OCI-LY1 (cell line): ENCODE measurements around the gene CLCN5.

Source experiments
- H2AFZ ChIP-seq: fragments of 200-600 bp; sonication (generic), shearing (Covaris generic); 2 replicates; pipeline ENCODE4 v1.6.0; 2014; ENCODE audit warnings: antibody characterized with exemption, mild to moderate bottlenecking, low read length
- H3F3A ChIP-seq: fragments of 200-600 bp; sonication (generic), shearing (Covaris generic); 2 replicates; pipeline ENCODE4 v1.6.0; 2014; ENCODE audit warnings: mild to moderate bottlenecking, antibody characterized with exemption, low read length, moderate library complexity; ENCODE audit not compliant: insufficient read depth
- H3K27ac ChIP-seq: fragments of 200-600 bp; sonication (generic); 2 replicates; pipeline ENCODE4 v1.5.1; 2014; ENCODE audit warnings: low read length, mixed run types, mild to moderate bottlenecking, low read depth; ENCODE audit not compliant: poor library complexity, severe bottlenecking
- H3K27me3 ChIP-seq: fragments of 200-600 bp; sonication (generic); 2 replicates; pipeline ENCODE4 v1.6.0; 2014; ENCODE audit warnings: antibody characterized with exemption, mild to moderate bottlenecking, low read length, moderate library complexity; ENCODE audit not compliant: insufficient read depth
- H3K36me3 ChIP-seq: fragments of 200-600 bp; sonication (generic); 2 replicates; pipeline ENCODE4 v1.6.1; 2014; ENCODE audit warnings: mild to moderate bottlenecking, antibody characterized with exemption, low read length, moderate library complexity, mixed read lengths; ENCODE audit not compliant: insufficient read depth
- H3K4me1 ChIP-seq: fragments of 200-600 bp; sonication (generic); 2 replicates; pipeline ENCODE4 v1.5.1; 2014; ENCODE audit warnings: mild to moderate bottlenecking, low read length, moderate library complexity; ENCODE audit not compliant: insufficient read depth, severe bottlenecking
- H3K4me2 ChIP-seq: fragments of 200-600 bp; sonication (generic), shearing (Covaris generic); 2 replicates; pipeline ENCODE4 v1.6.1; 2014; ENCODE audit warnings: low read length
- H3K4me3 ChIP-seq: fragments of 200-600 bp; sonication (generic); 2 replicates; pipeline ENCODE4 v1.5.1; 2014; ENCODE audit warnings: low read length, low read depth, mild to moderate bottlenecking, mixed read lengths; ENCODE audit not compliant: poor library complexity, severe bottlenecking
- H3K79me2 ChIP-seq: fragments of 200-600 bp; shearing (Covaris generic); 2 replicates; pipeline ENCODE4 v1.6.1; 2016; ENCODE audit warnings: mixed run types, low read length, mixed read lengths; ENCODE audit not compliant: insufficient read depth
- H3K9ac ChIP-seq: fragments of 200-600 bp; sonication (generic), shearing (Covaris generic); 2 replicates; pipeline ENCODE4 v1.6.1; 2014; ENCODE audit warnings: mild to moderate bottlenecking, low read length, mixed read lengths
- H3K9me2 ChIP-seq: fragments of 200-600 bp; sonication (generic), shearing (Covaris generic); 2 replicates; pipeline ENCODE4 v1.6.1; 2014; ENCODE audit warnings: low read depth, mild to moderate bottlenecking, low read length, mixed read lengths
- H3K9me3 ChIP-seq: fragments of 200-600 bp; shearing (Covaris generic); 2 replicates; pipeline ENCODE4 v1.6.1; 2014; ENCODE audit warnings: low read length, mixed read lengths
- H4K20me1 ChIP-seq: fragments of 200-600 bp; sonication (generic), shearing (Covaris generic); 2 replicates; pipeline ENCODE4 v1.6.0; 2016; ENCODE audit warnings: mild to moderate bottlenecking, low read length; ENCODE audit not compliant: insufficient read depth
- EZH2 ChIP-seq: fragments of 200-600 bp; sonication (generic), shearing (Covaris generic); IDR thresholded peaks from 2 replicates; pipeline ENCODE4 v1.8.0; 2017; ENCODE audit warnings: borderline replicate concordance, mixed run types, mild to moderate bottlenecking, antibody characterized with exemption, low read length, moderate library complexity, mixed read lengths
- TF ChIP-seq, protein P1 (sequence below): fragments of 200-600 bp; sonication (generic), shearing (Covaris generic); IDR thresholded peaks from 2 replicates; pipeline ENCODE4 v1.5.1; 2017; ENCODE audit warnings: mild to moderate bottlenecking, antibody characterized with exemption, low read length, moderate library complexity, mixed read lengths

Gene CLCN5

DNA sequence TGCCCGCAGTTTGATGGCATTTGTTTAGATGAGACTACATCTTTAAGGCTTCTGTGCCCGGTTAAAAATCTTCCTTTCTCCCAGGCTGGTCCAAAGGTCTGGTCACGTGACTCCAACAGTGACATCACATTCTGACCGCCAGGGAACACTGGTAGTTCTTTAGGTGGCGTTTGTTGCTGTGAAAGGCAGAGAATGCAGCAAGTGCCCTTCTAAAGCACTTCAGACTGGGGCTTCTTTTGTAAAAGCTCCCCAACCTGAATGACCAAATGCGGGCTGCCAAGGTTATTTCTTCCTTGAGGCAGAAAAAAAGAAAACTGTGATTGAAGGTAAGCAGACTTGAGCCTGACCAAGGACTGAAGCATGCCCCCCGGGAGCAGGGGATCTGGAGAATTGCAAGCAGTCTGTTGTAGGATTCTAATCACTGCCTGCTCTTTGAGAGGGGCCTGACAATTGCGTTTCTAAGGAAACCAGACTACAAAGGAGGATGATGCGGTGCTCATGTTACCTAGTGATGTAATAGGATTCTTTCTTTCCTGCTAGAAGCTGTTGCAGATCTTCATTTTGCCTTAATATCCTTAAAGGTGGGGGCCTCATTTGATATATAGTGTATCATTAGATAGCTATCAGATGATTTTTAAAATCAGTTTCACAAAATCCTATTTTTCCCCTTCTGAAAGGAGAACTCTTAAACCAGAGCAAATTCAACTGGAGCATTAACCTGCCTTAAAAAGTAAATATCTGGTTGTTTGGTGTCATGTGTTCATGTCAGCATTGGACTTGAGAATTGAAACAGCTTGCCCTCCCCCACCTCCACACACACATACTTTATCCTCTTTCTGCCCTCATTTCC lies 145.3 kb downstream of the CLCN5 start:
- Histone ChIP-seq H3K36me3 (0 out of 2 replicates have a peak, but pooled peaks cover 4% of the 10 kb centered on the region), H3K9me2 (no peaks in the 10 kb centered on the region), H3K4me1 (peaks cover 6% of the 10 kb centered on the region), H3K79me2 (no peaks in the 10 kb centered on the region), H3K9me3 (no peaks in the 10 kb centered on the region), H2AFZ (no peak overlapping the region), H3K4me2 (no peak overlapping the region), H3K27me3 (no peaks in the 10 kb centered on the region), H3K4me3 (no peak overlapping the region), H3F3A (no peaks in the 10 kb centered on the region), H3K9ac (no peak overlapping the region), H3K27ac (no peak overlapping the region), H4K20me1 (no peaks in the 10 kb centered on the region)
- no peak for TF ChIP-seq EZH2
- TF ChIP-seq, protein P1, sequence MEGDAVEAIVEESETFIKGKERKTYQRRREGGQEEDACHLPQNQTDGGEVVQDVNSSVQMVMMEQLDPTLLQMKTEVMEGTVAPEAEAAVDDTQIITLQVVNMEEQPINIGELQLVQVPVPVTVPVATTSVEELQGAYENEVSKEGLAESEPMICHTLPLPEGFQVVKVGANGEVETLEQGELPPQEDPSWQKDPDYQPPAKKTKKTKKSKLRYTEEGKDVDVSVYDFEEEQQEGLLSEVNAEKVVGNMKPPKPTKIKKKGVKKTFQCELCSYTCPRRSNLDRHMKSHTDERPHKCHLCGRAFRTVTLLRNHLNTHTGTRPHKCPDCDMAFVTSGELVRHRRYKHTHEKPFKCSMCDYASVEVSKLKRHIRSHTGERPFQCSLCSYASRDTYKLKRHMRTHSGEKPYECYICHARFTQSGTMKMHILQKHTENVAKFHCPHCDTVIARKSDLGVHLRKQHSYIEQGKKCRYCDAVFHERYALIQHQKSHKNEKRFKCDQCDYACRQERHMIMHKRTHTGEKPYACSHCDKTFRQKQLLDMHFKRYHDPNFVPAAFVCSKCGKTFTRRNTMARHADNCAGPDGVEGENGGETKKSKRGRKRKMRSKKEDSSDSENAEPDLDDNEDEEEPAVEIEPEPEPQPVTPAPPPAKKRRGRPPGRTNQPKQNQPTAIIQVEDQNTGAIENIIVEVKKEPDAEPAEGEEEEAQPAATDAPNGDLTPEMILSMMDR, result no peak

DNA sequence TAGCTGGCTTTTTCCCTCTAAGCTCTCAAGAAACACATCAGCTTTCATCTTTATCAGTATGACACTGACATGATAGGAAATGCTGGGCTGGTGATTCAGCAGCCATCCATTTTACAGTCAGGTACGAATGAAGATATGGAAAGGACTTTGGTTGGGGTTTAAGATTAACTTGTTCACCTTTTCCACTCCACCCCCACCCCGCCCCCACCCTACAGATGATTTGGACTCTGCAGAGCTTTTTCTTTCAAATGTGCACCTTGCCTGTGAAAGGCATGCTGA lies 145.8 kb downstream of the CLCN5 start:
- no peak overlapping the region for H3K4me2 ChIP-seq
- no peak overlapping the region for H2AFZ ChIP-seq
- no peak for TF ChIP-seq EZH2
- TF ChIP-seq, protein P1, result no peak
- no peaks in the 10 kb centered on the region for H4K20me1 ChIP-seq
- H3K79me2 ChIP-seq, result no peaks in the 10 kb centered on the region
- H3K9me2 ChIP-seq, result no peaks in the 10 kb centered on the region
- H3K4me1 ChIP-seq, result peaks cover 6% of the 10 kb centered on the region
- no peak overlapping the region for H3K4me3 ChIP-seq
- H3K36me3 ChIP-seq, result 0 out of 2 replicates have a peak, but pooled peaks cover 4% of the 10 kb centered on the region
- H3K9ac ChIP-seq, result no peak overlapping the region
- no peaks in the 10 kb centered on the region for H3F3A ChIP-seq
- no peak overlapping the region for H3K27ac ChIP-seq
- H3K9me3 ChIP-seq, result no peaks in the 10 kb centered on the region
- H3K27me3 ChIP-seq, result no peaks in the 10 kb centered on the region

- no peak overlapping the region for H2AFZ ChIP-seq
- H3K4me1 ChIP-seq, result peaks cover 6% of the 10 kb centered on the region
- TF ChIP-seq, protein P1, result no peak
- no peak for TF ChIP-seq EZH2
- H3K4me2 ChIP-seq, result no peak overlapping the region
- no peaks in the 10 kb centered on the region for H3K9me3 ChIP-seq
- H3K9me2 ChIP-seq, result no peaks in the 10 kb centered on the region
- H3K36me3 ChIP-seq, result 0 out of 2 replicates have a peak, but pooled peaks cover 4% of the 10 kb centered on the region
- H3F3A ChIP-seq, result no peaks in the 10 kb centered on the region
- H3K4me3 ChIP-seq, result no peak overlapping the region
- H3K79me2 ChIP-seq, result no peaks in the 10 kb centered on the region
- no peak overlapping the region for H3K9ac ChIP-seq
- H4K20me1 ChIP-seq, result no peaks in the 10 kb centered on the region
- H3K27ac ChIP-seq, result no peak overlapping the region
- no peaks in the 10 kb centered on the region for H3K27me3 ChIP-seq
Measured at GRCh38 chrX:50068893-50069292, 146.5 kb downstream of the CLCN5 start.
